GM21367 (cell line): ENCODE results near the gene SKAP2.

ENCODE experiments used
- ATAC-seq: cut with Tn5 transposase; IDR thresholded peaks from one replicate; pipeline ENCODE4 v1.9.1; 2021; ENCODE audit not compliant: unreplicated experiment

SKAP2 gene

DNA sequence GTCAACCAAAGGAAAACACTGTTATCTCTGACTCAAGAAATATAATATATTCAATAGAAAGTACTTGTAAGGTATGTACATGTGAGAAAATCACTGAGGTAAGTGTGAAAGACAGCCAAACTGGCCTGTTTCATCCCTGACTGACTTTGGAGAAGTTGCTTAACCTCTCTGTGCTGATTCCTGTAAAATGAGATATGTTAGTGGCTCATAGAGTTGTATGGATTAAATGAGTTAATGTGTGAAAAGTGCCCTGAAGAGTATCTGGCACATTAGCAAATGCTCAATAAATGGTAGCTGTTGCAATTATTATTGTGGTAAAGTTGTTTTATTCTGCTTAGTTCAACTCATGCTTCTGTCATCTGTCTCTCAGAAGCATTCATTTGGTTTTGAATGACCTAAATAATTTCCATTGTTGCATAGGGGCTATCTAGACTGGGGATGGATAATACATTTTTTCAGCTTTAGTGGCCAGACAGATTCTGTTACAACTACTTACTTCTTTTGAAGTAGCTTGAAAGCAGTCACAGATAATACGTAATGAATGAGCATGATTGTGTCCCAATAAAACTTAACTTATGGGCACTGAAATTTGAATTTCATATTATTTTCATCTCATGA lies 84.3 kb downstream of the SKAP2 start:
- ATAC-seq = no peak

DNA sequence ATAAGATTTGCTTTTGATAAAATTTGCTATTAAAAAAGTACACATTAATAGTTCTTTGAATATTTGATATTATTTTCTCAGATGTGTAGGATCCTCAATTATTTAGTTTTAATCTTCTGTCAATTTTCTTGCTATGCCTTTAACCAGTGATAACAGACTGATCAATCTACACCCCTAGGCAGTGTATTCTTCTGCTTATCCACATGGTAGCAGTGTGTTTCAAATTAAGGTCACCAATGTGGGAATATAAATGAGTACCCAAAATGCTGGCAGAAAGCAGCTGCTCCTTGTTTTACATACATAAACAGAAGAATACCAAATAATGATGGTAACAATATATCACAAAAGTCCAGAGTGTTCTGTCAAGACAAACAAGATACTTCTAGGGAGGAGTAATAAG lies 87.0 kb downstream of the SKAP2 start:
- no peak for ATAC-seq

DNA sequence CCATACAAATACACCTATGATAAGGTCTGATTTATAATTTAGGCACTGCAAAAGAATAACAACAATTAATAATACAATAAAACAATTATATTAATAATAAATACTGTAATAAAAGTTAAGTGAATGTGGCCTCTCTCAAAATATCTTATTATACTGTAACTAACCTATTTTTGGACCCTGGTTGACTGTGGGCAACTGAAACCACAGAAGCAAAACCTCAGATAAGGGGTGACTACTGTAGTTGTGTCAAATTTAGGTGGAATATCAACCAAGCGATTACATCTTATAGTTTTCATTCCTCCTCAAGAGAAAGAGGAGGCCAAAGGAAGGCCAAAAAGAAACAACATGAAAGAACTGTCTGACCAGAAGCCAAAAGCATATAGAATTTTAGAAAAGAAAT lies 103.9 kb downstream of the SKAP2 start:
- ATAC-seq = no peak

DNA sequence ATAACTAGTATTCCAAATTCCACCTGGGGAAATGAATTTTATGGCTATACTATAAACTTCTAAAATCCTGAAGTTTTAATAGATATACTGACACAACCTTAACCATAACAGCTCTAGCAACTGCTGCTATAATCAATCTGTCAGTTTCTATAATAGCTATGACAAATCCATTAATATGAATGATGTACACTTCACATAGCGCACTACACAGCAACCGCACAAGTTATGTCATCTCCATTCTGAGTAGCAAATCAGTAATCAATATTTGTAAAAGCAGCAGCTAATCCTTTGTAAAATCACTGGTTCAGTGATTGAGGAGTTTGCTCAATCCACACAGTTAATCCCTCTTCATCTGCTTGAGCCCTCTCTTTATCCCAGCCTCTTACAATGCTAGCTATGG lies 105.3 kb downstream of the SKAP2 start:
- no peak for ATAC-seq

DNA sequence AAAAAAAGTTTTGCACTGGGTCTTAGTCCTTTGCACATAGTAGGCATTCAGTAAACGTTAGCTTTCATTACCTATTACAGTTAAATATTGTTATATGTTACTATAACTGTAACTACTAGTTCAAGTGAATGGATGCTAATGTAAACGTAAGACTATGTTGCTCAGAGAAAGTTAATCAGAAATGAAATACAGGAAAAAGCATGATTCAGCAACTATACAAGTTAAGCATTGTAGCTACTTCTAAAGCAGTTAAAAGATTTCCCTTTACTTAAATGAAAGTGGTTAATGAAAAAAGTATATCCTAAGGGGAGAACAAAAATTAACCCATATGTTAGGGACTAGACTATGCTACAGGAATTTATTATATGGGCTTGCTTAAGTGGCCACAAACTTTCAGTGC lies 121.2 kb downstream of the SKAP2 start:
- no peak for ATAC-seq

DNA sequence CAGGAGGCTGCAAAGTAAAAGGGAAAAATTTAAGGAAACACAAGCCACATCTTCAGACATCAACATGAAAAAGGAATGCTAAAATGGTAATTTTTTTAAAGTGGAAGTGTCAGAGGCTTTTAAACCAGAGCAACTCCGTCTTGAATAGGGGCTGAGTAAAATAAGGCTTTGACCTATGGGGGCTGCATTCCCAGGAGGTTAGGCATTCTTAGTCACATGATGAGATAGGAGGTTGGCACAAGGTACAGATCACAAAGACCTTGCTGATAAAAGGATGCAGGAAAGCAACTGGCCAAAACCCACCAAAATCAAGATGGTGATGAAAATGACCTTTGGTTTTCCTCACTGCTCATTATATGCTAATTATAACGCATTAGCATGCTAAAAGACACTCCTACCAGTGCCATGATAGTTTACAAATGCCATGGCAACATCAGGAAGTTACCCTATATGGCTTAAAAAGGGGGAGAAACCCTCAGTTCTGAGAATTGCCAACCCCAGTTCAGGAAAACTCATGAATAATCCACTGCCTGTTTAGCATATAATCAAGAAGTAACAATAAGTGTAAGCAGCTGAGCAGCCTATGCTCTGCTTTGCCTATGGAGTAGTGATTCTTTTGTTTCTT lies 128.3 kb downstream of the SKAP2 start:
- ATAC-seq = no peak

DNA sequence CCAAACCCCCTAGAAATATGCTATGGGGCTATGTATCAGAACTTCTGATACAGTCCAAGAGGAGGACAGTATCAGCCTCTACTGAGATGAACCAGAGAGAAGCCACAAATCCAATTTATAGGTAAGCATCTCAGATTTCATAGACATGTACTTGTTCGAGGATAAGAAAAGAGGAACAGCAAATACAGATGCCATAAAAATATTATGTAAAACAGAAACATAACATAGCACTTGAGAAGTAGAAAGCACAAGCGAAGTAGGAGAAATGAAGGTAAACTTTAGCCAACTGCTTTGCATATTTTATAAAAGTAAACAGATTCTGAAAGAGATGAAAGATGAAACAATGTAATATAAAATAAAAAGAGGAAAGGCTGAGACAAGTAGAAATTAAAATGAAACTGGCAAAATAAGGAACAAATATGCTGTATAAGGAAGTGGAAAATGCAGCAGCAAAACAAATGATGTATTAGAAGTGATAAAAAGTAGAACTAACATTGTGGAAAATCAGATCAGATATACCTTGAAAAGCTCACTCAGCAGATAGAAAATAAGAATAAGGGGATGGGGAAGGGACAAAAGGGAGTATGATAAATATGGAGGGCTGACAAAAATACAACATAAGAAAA lies 135.1 kb downstream of the SKAP2 start:
- ATAC-seq = no peak

DNA sequence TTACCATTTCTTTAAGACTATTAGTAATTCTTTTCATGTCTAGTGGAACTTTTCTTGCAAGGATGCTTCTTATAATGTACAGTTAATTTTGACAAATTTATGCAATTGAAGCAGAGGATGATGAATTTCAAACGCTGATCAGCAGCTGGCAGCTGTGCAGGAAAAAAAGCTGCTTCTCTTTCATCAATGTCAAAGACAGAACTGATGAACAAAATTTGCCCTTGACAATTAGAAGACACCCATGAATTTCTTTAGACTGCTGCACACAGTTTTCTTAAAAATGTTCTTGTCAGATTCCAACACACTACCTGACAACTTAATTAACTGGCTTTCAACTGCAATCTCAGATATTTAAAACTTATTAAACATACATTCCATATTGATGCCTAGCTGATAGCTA lies 138.3 kb downstream of the SKAP2 start:
- no peak for ATAC-seq

DNA sequence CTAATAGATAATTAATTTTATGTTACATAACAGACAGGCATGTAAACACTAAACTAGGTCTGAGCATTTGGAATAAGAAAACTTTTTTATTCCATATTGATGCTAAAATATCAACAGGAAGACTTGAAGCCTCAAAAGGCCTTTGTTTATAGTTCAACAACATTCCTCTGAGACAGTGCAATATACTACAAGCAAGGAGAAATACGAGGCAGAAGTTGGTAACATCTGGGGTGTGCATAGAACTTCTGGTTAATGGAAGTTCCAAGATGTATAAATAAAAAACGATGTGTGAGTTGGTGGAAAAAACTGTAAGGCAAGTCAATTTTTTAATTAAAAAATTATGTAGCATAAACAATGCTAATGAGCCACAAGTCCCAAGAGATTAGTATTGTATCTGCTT lies 139.6 kb downstream of the SKAP2 start:
- ATAC-seq = no peak

DNA sequence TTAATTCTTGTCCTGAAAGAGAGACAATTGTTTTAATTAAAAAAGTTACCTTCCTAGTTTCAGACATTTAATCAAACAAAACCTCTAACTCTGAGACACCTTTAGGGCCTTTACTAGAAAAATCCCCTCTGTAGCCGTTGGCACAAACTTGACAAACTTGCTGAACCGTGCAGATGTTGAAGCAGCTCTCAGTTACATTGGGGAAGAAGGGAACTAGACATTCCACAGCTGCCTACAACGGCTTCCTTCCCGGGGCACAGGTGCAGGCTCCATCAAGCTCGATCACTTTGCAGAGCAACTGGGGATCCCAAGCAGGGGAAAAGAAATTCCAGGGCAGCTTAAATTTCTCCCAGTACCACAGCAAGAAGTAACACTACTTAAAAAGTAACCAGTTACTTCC lies 141.3 kb downstream of the SKAP2 start:
- ATAC-seq = no peak

DNA sequence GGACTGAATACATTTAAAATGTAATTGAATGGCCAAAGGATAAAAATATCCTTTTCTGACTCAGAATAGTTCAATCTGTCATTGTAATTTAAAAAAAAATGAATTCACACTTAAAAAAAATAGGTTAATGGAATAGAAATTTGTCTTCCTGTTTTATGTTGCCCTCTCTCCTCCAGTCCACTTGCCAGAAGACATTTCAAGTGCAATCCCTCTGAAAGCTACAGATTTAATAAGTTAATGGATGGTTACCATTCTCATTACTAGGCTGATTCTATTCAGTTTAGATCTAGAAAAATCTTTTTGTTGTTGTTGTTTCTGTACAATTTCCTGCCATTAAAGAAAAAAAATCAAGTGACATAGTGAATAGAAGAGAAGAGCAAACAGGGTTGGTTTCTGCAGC lies 142.9 kb downstream of the SKAP2 start:
- ATAC-seq = no peak

DNA sequence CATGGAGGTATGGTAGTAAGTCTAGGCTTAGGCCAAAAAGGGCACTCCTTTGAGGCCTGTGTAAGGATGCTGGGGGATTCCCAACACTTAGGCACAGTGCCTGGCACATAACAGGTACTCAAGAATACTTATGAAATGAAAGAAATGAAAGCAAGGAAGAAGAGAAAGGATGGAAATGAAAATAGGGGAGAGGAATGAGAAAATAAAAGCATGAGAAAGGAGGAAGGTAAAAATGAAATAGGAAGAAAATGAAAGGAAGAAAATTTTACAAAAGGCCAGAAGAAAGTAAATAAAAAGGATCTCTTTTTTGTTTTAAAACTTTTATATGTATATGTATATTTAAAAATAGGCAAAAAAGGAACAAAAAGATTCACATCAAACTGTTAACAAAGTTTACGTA lies 146.3 kb downstream of the SKAP2 start:
- ATAC-seq = no peak

DNA sequence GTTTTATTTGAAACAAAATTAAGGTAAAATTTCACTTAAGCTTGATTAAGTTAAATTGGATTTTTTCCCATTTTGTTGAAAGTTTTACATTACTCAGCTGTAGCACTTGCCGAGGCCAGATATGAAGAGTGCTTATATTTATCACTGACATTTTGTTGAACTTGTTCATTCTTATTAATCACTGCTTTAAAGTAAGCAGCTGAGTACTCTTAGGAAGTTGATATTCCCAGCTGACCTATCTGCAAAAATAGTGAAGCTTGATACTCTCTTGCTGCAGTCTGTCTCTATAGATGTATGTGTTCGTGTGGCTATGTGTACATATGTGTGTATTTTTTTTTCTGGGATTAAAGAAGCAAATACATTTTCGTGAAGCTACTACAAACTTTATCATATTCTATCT lies 150.0 kb downstream of the SKAP2 start:
- ATAC-seq = no peak

DNA sequence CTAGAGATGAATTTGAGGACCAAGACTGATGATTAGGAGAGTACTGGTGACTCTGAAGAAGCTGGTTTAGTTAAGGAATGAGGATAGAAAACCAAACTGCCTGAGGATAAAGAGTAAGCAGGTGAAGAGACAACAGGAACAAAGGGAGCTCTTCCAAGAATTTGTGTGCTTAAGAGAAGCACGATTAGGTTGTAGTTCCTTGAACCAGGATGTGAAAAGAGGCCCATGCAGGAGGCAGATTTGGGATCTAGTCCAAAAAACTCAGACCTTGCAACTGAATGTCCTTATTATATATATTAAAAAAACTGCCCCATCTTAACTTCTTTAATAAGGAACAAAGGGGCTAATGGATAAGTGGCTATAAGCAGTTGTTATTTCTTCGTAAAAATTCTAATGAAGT lies 150.4 kb downstream of the SKAP2 start:
- no peak for ATAC-seq

DNA sequence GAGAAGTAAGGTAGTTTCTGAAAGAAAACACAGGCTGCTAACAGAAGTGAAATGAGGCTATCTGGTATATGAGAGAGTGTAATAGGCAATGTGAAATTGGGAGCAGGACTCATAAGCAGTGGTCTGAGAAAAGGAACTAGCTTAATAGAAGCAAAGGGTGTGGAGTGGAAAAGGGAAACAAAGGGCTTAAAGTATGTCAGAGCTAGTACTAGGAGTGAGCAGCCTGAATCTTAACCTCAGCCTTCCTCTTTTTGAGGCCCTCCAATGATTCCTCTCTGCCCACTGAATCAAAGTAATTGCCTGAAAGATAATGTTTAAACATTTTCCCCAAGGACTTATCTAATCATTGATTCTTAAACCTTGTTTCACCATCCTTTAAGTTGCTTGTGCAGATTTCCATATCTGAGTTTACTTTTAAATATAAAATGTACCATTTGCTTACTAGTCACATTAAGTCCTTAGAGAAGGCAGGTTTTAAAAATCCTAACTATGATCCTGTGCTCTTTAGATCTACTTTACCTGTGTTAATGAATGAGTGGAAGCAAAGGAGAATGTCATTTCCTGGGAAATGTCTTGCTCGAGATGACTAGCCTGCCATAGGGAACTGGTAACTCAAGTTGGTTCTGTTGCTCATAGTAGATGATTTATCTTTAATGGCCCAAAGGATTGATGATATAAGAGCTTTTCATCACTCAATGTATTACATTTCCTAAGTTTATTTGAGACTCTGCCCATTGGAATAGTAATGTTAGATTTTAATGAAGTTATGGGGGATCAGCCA lies 155.0 kb downstream of the SKAP2 start:
- no peak for ATAC-seq

DNA sequence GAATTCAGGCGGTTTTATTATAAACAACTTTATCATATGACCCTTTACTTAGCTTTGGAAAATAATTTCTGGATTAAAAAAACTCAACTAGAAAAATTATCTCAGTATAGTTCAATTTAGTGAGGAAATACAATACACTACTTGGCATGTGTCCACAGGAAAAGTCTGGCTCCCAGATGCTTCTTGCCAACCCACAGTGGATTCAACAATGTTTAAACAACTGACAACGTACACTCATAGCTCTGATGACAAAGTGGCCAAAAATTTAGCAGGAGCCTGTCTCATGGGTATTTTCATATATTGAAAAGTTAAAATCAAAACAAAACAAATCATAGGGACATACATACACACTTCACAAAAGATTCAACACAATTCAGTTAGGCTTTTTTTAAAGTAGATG lies 158.8 kb downstream of the SKAP2 start:
- no peak for ATAC-seq

DNA sequence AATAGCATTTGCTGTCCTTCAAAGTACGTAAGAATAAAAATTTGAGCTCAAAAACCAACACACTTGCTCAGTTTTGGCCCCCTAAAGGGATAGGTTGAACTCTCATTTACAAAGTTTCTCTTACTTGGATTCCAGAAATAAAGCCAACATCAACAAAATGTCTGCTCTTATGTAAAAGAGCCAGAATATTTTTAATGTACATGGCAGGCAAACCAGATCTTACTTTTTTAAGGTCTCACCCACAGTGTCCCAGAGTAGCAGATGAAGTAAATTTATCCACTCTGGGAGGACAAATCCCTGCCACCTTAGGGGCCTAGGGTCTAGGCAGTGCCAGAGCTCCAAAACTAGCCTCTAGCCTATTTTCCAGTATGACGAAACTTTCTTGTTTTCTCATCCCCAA lies 159.6 kb downstream of the SKAP2 start:
- no peak for ATAC-seq

DNA sequence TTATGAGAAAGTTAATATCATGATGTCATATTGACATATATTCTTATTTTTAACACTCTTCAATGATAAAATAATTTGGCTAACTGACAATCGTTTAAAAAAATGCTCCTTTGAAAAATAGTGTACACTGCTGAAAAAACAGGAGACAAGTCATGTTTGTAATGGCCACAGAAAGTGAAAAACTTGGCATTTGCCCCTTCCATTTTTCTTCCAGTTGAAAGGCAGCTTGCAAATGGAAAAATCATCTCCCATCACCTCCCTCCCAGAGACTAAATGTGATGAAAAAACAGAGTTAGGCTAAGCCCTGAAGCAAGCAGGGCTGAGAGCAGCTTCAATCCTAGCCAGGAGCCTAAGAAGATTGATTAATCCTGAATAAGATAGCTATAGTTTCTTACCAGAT lies 160.4 kb downstream of the SKAP2 start:
- no peak for ATAC-seq

DNA sequence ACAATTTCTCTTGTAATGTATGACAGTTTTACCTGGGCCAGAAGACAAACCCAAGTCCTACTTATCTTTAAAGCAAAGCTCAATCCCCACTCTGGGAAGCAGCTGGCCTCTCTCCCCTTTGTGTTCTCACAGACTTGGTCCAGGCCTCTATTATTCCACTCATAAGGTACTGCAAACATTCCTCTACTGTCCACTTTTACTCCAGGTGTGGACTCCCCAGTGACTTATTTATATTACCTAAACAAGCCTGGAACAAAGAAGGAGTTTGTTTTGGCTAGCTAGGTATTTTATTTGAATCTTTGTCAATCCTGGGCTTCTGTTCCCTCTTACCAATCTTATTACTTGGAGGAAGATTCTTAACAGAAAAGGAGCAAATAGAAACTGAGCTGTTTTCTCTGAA lies 163.5 kb downstream of the SKAP2 start:
- no peak for ATAC-seq

DNA sequence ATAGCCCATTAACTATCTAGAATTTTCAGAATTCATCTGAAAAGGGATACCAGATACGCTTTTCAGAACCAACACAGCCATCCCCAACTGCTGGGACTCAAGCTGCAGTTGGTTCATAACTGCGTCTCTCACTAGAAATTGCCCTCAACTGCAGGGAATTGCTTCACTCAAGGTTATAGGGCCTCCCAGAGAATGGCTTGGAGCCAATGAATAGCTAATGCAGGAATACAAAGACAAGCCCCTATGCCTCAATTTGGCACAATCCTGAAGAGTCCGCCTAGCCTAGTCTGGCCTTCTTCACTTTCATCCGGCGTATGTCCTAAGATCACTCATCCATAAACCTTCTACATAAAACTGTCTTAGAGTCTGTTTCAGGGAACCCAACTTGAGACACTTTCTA lies 164.0 kb downstream of the SKAP2 start:
- ATAC-seq = no peak

DNA sequence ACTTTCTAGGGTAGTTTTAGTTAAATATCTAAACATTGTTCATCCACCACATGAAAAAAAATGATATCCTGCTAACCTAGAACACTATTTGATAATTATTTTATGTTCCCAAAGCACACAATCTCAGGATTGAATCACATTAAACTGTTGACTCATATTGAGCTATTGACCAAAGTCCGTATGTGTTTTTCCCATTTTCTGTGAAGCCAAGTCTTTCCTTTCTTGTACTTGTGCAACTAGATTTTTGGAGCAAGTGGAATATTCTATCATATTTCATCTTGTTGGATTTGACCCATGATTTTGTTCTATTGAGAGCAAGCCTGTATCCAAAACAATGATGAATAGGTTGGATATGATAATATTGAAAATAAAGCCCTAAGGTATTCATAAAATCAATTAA lies 164.6 kb downstream of the SKAP2 start:
- no peak for ATAC-seq

DNA sequence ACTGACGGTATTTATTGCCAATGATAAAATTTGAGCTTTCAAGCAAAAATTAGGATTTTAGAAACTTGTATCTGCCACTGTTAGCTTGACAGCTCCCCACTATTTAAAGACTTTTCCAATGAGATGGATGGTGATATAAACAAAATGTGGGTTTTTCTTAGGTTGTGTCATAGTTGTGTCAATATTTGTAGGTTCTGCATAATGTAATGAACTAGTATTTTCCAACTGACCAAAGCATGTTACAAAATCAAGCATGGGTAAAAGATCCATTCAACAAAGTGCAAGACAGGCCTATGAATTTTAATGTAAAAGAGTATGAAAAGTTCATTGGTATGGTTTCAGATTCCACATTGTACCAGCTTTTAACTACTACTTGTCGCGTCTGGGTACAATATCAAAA lies 165.6 kb downstream of the SKAP2 start:
- no peak for ATAC-seq
